GM12874 (cell line): ENCODE results near the gene TRIM9.

ENCODE experiments used
- CTCF ChIP-seq: IDR thresholded peaks from 2 replicates; pipeline ENCODE4 v1.5.1; 2011; ENCODE audit warnings: low read depth, mild to moderate bottlenecking, control low read depth, low read length, moderate library complexity; ENCODE audit not compliant: insufficient read depth

Gene TRIM9

GRCh38 chr14:51124029-51124428 is 29.1 kb upstream of the TRIM9 start:
- no peak for TF ChIP-seq CTCF

- TF ChIP-seq CTCF = no peak
These were observed 26.2 kb upstream of the TRIM9 start for GRCh38 chr14:51121096-51121495.

GRCh38 chr14:51119411-51120051 is 24.6 kb upstream of the TRIM9 start:
- no peak for TF ChIP-seq CTCF

- TF ChIP-seq CTCF = no peak
These were observed 24.1 kb upstream of the TRIM9 start for GRCh38 chr14:51118993-51119392.

GRCh38 chr14:51117593-51117992 is 22.7 kb upstream of the TRIM9 start:
- no peak for TF ChIP-seq CTCF

- no peak for TF ChIP-seq CTCF
These were observed 21.8 kb upstream of the TRIM9 start for GRCh38 chr14:51116682-51117081.

- no peak for TF ChIP-seq CTCF
These were observed 14.7 kb upstream of the TRIM9 start for GRCh38 chr14:51109651-51110050.
